CD1c-positive myeloid dendritic cell (primary cell): ENCODE data around the gene VPS9D1.
"Not testable (repeated sequence)": the region's sequence is repeated elsewhere in the genome, so short reads cannot be mapped to it uniquely, and the experiment has no call there.

Experiments used
- DNase-seq: peaks from one replicate; pipeline ENCODE4 v3.0.0-alpha.2; 2016; ENCODE audit errors: extremely low spot score

Gene VPS9D1

GRCh38 chr16:89667633-89668032 is 53.1 kb downstream of the VPS9D1 start:
- no peak for DNase-seq

GRCh38 chr16:89667000-89667399 is 53.7 kb downstream of the VPS9D1 start:
- not testable (repeated sequence) for DNase-seq

GRCh38 chr16:89664238-89664637 is 56.5 kb downstream of the VPS9D1 start:
- not testable (repeated sequence) for DNase-seq

- no peak for DNase-seq
These were observed 59.5 kb downstream of the VPS9D1 start for GRCh38 chr16:89661215-89661614.

- DNase-seq, result no peak
These were observed 60.6 kb downstream of the VPS9D1 start for GRCh38 chr16:89660146-89660545.

- no peak for DNase-seq
These were observed 62.3 kb downstream of the VPS9D1 start for GRCh38 chr16:89658221-89658879.

GRCh38 chr16:89657442-89658220 is 63.1 kb downstream of the VPS9D1 start, which contains the start of the genes CHMP1A and SPATA33:
Gene CHMP1A, minus strand, starts transcription at chr16:89657708. Its CDS starts 120 bp downstream, at chr16:89657588.
Gene SPATA33, plus strand, starts transcription at chr16:89657836. Its CDS starts 76 bp downstream, at chr16:89657912.
- DNase-seq, result peak; percentile 95
